Measurements from ENCODE around the gene PILRA.

The PILRA gene

DNA sequence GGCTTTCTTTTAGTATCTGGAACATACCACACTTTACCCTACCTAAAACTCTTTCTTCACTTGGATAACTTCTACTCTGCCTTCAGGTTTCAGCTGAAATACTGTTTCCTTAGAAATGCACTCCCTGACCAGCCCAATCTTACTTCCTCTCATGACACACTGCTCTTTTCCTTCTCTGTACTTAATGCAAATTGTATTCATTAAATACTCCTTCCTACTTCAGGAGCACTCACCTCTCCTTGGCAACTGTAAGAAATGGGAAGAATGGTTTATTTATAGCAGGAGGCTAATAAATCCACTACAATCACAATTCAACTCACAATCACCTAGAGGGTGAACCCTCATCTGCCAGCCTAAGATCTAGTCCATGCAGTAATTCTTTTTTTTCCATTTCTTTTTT lies 40.1 kb downstream of the PILRA start:
- no peak for DNase-seq (ENCODE audit: low spot score)

DNA sequence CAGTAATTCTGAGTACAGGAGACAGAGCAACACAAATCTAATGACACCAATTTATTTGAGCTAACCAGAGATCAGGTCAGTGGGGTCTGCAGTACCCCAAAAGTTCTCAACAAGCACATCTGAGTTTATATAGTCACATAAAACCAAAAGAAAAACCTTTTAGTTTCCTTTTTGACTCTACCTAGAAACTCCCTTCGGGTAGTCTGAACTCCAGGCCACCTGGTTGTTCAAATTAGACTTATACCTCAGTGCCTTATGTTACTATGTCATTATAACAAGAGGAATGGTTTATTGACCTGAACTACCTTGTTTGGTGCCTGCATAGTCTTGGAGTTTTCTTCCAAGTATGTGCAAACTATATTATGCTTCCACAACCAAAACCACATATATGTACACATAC lies 40.6 kb downstream of the PILRA start:
- DNase-seq (ENCODE audit: low spot score), result no peak

DNA sequence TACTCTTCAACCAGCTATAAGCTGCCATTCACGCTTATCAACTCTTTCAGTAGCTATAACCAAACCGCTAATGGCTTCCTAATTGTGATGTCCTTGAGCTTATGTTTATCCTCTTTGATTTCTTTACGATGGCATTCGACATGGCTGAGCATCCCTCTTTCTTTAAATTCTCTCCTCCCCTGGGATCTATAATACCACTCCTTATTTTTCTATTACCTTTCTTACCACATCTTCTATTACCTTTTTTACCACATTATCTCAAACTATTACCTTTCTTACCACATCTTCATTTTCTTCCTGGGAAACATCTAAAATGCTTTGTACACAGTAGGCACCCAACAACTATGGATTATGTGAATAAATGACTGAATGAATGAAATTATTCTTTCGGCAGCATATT lies 42.2 kb downstream of the PILRA start:
- DNase-seq (ENCODE audit: low spot score), result no peak

DNA sequence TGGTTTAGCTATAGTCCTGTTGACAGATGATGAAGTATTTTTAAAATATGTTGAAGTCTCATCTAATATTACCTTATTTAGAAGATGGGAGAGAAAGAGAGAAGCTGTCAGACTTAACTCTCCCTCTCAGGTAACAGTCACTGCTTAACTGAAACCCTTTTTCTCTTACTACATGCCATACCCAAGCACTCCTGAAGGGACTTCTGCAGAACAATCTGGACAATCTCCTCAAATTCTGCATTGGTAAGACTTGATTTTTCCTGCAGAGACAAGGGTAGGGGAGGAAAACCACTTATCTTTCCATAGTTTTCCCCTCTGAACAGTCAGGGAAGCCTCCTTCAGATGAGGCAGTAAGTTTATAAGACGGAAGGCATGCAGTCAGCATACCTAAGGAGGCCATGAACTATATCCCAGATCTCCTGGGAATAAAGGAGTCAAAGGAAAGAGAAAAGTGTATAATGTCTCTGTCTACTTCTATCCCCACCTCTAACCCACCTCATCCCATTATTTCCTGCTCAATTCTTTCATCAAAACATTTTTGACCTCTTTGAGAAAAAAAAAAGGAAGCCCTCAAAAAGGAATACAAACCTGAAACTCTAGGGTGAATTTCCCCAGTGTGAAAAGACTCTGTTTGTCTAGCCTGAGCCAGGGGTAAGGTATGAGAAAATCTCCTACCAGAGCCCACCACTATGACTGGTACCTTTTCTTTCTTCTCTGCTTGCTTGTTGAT lies 45.8 kb downstream of the PILRA start:
- no peak for DNase-seq (ENCODE audit: low spot score)

DNA sequence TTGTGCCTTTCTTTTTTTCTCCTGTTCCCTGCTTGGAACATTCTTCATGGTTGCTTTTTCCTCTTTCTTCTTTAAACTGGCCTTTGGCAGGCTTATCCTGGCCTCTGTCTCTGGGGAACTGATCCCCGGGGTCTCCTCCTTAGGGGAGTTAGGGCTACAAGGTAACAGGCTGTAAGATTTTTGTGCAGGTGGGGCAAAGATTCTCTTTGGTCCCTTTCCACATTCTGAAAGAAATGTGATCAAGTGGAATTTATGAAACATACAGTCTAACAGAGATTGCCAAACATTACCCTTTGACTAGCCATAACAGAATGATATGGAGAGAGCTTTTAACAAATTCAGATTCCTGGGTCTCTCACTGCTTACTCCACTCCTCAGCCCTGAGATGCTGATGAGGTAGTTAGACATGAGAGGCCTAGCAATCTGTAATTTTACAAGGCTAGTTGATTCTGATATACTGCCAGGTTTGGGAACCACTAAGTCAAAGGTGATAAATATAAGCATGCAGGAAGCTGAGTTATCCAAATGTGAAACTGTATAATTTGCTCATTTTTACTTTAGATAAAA lies 46.5 kb downstream of the PILRA start:
- DNase-seq (ENCODE audit: low spot score), result no peak

DNA sequence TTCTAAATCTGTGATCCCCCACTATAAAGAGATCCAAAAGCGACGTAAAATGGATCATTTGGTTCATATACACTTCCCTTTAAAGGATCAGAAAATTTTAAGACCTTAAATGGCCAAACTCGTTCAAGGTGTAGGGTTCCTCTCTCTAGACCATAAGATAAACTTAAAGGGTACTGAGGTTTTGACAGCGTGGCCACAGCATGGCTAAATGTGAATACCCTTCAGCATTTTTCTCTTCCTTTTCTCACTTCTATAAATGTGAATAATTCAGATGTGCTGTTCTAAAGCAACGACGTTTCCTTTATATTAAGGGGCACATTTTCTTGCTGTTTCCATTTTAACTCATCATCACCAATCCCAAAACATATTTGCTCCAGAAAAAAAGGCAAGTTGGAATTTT lies 50.0 kb downstream of the PILRA start:
- no peak for DNase-seq (ENCODE audit: low spot score)

DNA sequence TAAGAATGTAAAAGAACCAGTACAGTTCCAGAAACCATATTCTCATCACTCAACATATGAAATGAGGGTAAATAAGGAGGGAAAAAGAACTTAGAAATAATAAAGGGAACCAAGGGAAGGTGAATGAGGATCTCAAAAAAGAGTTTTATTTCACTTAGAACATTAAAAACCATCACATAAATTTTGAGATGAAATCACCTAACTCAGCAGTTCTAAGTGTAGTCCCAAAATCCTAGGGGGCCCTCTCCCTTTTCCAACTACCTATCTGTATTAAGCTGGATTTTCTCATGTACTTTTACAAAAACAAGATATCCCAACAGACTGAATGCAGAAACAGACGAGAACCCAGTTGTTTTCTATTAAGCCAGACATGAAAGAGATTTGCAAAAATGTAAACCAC lies 52.1 kb downstream of the PILRA start:
- no peak for DNase-seq (ENCODE audit: low spot score)

DNA sequence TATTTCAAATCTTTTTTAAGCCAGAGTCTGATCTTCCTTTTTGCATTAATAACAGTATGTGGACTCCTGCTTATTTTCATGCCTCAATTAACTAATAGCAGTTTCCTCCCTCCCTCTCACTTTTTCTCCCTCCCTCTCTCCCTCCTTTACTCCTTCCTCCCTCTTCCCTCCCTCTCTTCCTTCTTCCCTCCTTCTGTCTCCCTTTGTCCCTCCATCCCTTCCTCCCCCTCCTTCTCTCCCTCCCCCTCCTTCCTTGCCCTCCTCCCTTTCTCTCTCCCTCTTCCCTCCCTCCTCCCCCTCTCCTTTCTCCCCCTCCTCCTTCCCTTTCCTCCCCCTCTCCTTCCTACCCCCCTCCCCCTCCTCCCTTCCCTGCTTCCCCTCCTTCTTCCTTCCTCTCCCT lies 53.2 kb downstream of the PILRA start:
- no peak for DNase-seq (ENCODE audit: low spot score)

DNA sequence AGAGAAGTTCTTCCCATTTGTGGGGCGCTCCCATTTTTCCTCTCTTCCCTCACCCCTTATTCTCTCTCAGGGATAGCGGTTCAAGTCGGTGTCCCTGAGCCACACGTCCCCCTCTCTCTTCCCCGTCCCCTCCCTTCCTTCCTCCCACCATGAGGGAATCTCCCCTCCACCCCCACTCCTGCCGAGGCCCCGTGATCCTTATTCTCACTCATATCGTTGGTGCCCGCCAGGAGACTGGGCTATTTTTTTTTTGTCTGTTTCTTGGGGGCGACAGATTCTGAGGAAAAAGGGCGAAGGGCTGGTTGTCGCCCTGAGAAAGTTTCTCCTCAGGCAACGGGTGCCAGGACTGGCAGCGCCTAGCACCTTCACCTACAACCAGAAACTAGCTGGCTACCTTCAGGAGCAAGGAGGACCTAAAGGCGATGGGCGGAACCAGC lies 54.5 kb downstream of the PILRA start:
- no peak for DNase-seq (ENCODE audit: low spot score)

DNA sequence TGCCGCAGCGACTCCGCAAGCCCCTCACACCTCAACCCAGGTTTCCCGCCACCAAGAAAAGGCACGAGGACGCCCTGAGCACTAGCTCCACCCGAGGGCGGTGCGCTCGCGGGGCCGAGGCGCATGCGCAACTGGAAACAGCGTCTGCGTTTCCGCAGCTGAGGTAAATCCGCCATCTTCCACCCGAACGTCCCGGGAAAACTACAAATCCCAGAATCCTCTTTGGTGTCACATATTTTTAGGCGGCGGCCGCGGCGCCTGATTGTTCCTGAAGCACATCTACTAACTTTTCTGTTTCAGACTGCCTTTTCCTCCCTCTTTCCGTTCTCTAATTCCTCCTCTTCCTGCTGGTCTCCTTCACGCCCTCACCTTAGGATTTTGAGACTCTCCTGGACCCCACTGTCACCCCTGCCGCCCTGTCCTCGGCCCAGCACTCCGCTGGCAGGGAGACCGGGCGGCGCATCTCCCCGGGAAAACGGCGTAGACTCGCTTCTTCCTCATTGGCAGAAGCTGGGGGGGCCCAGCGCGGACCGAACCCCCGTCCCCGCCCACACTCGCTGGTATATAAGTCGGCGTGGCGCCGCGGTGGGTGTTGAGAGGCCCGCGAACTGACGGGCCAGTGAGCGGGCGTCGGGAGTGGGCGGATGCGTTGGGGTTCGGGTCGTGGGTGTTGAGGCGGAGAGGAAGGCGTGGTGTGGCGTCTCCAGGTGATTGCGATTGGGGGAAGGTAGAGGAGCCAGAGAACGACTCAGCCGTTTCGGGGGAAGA lies 55.1 kb downstream of the PILRA start, which contains the start of gene ZCWPW1:
Gene ZCWPW1, minus strand, starts transcription at position 505 of the 768 bp plus-strand sequence. CDS start 8,054 bp downstream, outside the sequence.
- peak; percentile 98 for DNase-seq (ENCODE audit: low spot score)

DNA sequence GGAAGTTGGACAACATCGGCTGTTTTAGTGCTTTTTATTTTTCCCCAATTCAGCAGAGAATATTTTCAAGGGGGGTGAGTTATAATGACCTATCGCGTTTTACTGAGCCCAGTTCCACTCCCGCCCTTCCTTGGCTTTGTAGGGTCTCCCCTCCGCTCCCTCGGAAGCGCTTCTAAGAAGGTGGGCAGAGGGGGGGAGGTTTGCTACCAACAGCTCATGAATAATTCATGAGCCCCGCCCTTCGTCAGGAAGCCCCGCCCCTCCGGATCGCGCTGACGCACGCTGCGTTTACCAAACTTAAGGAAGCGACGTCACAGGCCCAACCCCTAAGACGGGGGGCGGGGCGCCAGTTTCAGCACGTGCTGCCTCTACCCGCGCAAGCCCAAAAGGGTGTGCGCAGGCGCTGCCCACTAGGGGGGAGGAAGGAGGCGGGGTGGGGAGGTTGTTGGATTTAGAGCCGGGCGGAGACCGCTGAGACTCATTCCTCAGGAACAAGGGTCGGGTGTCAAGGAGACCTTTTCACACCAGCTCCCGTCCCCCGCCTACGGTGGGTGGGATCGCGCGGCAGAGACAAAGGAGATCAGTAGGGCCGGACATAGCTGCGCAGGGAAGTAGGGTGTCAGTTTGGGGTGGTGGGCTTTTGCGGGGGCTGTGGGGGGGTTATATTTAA lies 55.8 kb downstream of the PILRA start:
- DNase-seq (ENCODE audit: low spot score), result peak; percentile 100

DNA sequence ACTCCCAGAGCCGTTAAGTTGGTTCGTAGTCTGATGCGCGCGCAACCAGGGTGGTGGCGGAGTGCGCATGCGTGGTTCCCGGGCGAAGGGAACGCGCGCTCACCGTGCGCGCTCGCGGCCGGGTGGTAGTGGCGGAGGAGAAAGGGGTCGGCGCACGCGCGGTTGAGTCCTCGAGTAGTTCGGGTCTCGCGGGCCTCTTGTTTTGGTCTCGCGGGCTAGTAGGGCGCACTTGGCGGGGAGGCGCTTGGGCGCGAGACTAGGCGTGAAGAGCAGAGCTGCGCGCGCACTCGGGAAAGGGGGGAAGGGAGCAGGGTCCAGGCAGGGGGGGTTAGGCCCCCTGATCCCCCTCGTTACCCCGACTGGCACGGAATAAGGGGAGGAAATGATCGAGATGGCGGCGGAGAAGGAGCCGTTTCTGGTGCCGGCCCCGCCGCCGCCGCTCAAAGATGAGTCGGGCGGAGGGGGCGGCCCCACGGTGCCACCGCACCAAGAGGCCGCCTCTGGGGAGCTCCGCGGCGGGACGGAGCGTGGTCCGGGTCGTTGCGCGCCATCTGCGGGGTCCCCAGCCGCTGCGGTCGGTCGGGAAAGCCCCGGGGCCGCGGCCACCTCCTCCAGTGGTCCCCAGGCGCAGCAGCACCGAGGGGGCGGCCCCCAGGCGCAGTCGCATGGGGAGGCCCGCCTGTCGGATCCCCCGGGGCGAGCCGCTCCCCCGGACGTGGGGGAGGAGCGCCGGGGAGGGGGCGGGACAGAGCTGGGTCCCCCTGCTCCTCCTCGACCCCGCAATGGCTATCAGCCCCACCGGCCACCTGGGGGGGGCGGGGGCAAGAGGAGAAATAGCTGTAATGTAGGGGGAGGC lies 56.6 kb downstream of the PILRA start, which contains the start of gene MEPCE:
Gene MEPCE, plus strand, starts transcription at position 195 of the 856 bp plus-strand sequence. Its CDS starts 188 bp downstream, at position 383.
- DNase-seq (ENCODE audit: low spot score), result peak; percentile 94

DNA sequence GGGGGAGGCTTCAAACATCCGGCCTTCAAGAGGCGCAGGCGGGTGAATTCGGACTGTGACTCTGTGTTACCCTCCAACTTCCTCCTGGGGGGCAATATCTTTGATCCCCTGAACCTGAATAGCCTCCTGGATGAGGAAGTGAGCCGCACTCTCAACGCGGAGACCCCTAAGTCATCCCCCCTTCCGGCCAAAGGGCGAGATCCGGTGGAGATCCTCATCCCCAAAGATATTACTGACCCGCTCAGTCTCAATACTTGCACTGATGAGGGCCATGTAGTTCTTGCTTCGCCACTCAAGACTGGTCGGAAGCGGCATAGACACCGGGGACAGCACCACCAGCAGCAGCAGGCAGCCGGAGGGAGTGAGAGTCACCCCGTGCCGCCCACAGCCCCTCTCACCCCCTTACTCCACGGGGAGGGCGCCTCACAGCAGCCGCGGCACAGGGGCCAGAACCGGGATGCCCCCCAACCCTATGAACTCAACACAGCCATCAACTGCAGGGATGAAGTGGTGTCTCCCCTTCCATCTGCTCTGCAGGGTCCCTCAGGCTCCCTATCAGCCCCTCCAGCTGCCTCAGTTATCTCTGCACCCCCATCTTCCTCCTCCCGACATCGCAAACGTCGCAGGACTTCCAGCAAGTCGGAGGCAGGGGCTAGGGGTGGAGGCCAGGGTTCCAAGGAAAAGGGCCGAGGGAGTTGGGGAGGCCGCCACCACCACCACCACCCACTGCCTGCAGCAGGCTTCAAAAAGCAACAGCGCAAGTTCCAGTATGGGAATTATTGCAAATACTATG lies 57.4 kb downstream of the PILRA start:
- peak; percentile 26 for DNase-seq (ENCODE audit: low spot score)

DNA sequence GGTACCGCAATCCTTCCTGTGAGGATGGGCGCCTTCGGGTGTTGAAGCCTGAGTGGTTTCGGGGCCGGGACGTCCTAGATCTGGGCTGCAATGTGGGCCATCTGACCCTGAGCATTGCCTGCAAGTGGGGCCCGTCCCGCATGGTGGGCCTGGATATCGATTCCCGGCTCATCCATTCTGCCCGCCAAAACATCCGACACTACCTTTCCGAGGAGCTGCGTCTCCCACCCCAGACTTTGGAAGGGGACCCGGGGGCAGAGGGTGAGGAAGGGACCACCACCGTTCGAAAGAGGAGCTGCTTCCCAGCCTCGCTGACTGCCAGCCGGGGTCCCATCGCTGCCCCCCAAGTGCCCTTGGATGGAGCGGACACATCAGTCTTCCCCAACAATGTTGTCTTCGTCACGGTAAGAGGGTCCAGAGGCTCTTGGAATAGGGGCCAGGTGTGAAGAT lies 58.0 kb downstream of the PILRA start:
- DNase-seq (ENCODE audit: low spot score), result no peak

DNA sequence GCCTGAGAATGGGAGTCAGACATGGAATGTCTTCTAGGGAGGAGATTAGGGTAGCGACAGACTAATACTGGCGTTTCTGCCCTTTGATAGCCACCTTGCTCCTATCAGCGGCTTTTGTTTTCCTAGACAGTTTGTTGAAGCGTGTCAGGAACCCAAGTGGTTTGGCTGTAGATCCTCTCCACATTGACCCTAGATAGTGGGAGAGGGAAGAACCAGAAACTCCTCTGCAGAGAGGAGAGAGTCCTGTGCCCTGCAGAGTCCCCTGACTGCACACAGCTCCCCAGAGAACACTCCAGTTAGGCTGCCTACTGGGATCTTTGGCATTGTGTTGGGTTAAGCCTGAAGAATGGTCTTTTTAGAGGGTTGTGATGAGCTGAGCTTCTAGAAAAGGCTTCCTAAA lies 58.8 kb downstream of the PILRA start:
- no peak for DNase-seq (ENCODE audit: low spot score)

DNA sequence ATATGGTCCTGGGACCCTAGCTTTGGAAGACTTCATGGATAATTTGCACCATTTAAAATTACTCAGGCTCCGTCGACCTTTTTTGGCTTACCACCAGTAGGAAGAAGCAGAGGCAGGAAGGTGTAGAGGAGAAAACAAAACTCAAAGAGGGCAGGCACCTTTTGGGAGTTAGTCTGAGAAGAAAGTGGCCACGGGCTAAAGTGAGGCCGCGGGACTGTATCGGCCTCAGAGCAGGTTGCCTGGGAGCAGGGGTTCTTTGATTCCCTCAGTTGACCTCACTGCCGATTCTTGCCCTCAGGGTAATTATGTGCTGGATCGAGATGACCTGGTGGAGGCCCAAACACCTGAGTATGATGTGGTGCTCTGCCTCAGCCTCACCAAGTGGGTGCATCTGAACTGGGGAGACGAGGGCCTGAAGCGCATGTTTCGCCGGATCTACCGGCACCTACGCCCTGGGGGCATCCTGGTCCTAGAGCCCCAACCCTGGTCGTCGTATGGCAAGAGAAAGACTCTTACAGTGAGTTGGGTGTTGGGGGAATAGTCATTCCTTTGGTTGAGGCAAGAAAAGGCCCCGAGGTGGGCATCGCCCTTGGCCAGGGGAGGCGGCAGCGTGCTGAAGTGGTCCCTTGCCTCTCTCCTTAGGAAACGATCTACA lies 59.5 kb downstream of the PILRA start:
- DNase-seq (ENCODE audit: low spot score), result no peak

DNA sequence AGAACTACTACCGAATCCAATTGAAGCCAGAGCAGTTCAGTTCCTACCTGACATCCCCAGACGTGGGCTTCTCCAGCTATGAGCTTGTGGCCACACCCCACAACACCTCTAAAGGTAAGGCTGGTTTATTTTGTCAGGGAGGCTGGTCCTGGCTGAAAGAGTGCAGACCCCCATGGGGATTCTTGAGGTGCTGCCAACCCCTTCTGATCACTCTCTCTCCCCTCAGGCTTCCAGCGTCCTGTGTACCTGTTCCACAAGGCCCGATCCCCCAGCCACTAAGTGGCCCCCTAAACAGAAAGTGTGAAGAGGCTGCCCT lies 59.9 kb downstream of the PILRA start:
- no peak for DNase-seq (ENCODE audit: low spot score)

DNA sequence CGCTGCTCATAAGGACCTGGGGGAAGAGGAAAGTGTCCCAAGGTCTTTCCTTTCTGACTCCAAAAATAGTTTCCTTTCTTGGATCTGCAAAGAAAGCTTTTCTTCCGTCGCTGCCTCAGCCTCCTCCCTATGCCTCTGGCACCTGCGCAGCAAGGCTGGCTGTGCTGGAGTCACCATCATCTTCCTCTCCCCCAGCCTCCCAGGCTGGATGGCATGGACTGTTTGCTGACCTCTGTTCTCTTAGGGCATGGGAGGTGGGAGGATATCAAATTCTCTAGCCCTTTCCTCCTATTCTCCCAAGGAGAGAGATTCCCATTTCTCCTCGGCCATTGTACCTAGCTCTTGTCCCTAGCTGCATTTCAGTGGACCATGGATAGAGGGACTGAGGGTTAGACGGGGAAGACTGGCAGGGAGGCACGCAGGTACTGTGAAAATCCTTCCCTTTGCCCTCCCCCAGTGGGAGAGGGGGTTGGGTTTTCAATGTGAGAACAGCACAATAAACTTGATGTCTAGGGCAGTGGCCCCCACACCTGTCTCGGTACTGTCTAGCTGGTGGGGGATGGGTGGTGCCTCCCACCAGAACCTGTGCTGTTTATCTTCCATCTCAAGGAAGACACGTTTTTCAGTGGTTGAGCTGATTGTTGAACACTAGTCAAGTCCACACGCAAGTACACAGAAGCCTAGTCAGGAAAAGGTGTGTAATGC lies 60.5 kb downstream of the PILRA start:
- no peak for DNase-seq (ENCODE audit: low spot score)

DNA sequence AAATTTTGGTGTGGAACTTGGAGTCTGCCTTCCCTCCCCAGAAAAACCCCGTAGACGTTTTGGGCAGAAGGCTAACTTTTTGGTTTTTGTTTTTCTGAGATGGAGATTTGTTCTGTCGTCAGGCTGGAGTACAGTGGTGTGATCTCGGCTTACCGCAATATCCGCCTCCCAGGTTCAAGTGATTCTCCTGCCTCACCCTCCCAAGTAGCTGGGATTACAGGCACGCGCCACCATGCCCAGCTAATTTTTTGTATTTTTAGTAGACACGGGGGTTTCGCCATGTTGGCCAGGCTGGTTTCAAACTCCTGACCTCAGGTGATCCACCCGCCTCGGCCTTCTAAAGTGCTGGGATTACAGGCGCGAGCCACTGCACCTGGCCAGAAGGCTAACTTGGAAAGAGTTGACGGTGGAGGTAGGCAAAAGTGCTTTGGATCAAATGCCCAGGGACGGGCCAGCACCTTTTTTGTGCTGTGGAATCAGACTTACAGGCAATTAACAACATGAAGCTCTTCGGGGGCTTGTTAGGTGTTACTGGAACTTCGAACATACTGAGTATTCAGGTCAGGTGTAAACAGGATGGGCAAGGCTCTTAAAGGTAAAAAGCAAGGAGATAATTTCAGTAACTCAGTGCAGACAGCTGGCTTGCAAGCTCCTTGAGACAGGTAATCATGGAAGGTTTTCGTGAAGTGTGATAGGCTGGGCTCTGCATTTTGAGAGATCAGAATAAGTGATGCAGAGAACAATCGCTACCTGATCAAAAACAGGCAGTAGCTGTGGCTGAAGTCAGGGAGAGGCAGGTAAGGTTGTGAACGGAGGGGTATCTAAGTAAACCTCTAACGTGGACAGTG lies 61.2 kb downstream of the PILRA start:
- DNase-seq (ENCODE audit: low spot score), result no peak
